Tibial nerve (tissue), 4 donors: ENCODE results near the gene TTC21A. TPM values are rescaled to one million over a fixed set of nuclear protein-coding genes. Genes with fewer than 3 reads are reported as not detected.

Experiments
- DNase-seq, 2 donors: peaks; one replicate each; pipeline ENCODE4 v3.0.0-alpha.2; 2019; ENCODE audit warnings: low spot score in 2 of 2
- H3K27ac ChIP-seq, 4 donors: fragments of 200-600 bp; sonication (generic) in 3 of 4; one replicate each; pipeline ENCODE4 v1.5.1; 2017 to 2019; ENCODE audit warnings: mild to moderate bottlenecking in 1 of 4
- H3K27me3 ChIP-seq, 2 donors: fragments of 200-600 bp; sonication (generic) in 1 of 2; one replicate each; pipeline versions ENCODE4 v1.5.1 to v1.6.0; 2017 to 2019
- H3K36me3 ChIP-seq, 3 donors: fragments of 200-600 bp; sonication (generic); one replicate each; pipeline ENCODE4 v1.5.1; 2018 to 2019
- H3K4me1 ChIP-seq, 4 donors: fragments of 200-600 bp; sonication (generic) in 3 of 4; one replicate each; pipeline ENCODE4 v1.5.1; 2017 to 2019
- H3K4me3 ChIP-seq, 4 donors: fragments of 200-600 bp; sonication (generic) in 3 of 4; one replicate each; pipeline ENCODE4 v1.5.1; 2017 to 2019; ENCODE audit warnings: mild to moderate bottlenecking in 1 of 4, moderate library complexity in 1 of 4
- H3K9me3 ChIP-seq, 4 donors: fragments of 200-600 bp; sonication (generic) in 3 of 4; one replicate each; pipeline ENCODE4 v1.5.1; 2017 to 2019
- EP300 ChIP-seq, 2 donors: sonication (generic); formaldehyde crosslinking; IDR thresholded peaks; one replicate each; pipeline ENCODE4 v1.6.1; 2017; ENCODE audit warnings: antibody characterized with exemption in 2 of 2, mild to moderate bottlenecking in 1 of 2
- POLR2A ChIP-seq, 2 donors: fragments of 450-650 bp; IDR thresholded peaks; one replicate each; pipeline ENCODE4 v1.6.1; 2017; ENCODE audit warnings: antibody characterized with exemption in 2 of 2, mild to moderate bottlenecking in 2 of 2, moderate library complexity in 2 of 2
- WGBS, 2 donors: methylation state at CpG; one replicate each; pipeline ENCODE4 v1.1.5; 2018; 5-methylcytosine and 5-hydroxymethylcytosine counted together
- total RNA-seq, 4 donors: library from RNA; depleted of rRNA; stranded (reverse); fragments of >200 nt; gene quantifications; one replicate each; pipeline ENCODE4 v1.1.0, GENCODE V29; 2016
- TF ChIP-seq, protein P1 (sequence below), 5 experiments: fragments of 200-600 bp in 3 of 5; fragments of 450-650 bp in 2 of 5; sonication (generic) in 3 of 5; IDR thresholded peaks; one replicate each; pipeline ENCODE4 v1.5.1; 2016 to 2019; ENCODE audit warnings: antibody characterized with exemption in 5 of 5, mild to moderate bottlenecking in 3 of 5, moderate library complexity in 2 of 5

The TTC21A gene
- total RNA-seq, 4 donors from 2014 or later: 11.5 to 21.6 (median 12.8) TPM

DNA sequence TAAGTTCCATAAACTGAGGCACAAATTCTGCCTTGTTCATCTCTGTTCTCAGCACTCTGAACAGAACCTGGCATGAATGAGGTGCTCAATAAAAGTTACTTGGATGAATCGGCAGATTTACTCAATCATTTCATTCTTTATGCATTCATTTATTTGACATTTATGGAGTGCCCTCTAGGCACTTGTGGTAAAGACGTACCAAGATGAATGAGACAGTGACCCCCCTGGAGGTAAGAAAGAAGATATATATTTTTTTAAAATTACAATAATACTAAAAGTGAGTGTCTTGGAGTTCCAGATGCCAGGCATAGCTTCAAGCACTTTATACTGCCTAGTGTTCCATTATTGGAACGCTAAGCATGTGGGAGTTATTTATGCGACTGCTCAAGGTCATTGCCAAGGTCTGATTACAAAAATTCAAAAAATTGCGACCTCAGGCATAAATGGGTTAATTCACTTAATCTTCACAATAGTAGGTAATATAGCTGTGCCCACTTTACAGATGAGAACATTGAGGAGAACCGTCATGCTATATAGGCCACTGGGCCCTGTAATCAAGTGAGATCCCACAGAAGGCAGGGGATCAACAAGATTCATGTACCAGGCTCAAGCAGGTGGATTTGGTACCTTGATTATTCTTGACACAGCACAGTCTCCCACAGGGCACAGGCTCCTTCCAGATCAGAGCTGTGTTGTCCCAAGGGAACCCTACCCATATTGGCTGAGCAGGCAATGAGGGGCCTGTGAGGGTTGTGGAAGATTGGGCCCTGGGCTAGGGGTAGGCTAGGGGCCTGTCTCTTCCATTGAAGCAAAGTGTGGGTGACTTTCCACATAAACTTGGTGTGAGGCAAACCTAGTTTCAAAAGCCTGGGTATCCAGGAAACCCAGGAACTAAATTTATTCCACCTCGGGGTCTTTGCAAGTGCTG lies 74.2 kb downstream of the TTC21A start:
- no peak for DNase-seq
- Histone ChIP-seq H3K9me3 (no peaks in the 10 kb centered on the region), H3K4me3 (peak overlapping the region in 1 of 4 donors; percentile 33), H3K27ac (peak overlapping the region; percentile 53 to 97 (median 78)), H3K36me3 (no peaks in the 10 kb centered on the region), H3K4me1 (peaks cover 0 to 59% (median 25%) of the 10 kb centered on the region in 4 donors), H3K27me3 (no peaks in the 10 kb centered on the region)
- TF ChIP-seq, protein P1, sequence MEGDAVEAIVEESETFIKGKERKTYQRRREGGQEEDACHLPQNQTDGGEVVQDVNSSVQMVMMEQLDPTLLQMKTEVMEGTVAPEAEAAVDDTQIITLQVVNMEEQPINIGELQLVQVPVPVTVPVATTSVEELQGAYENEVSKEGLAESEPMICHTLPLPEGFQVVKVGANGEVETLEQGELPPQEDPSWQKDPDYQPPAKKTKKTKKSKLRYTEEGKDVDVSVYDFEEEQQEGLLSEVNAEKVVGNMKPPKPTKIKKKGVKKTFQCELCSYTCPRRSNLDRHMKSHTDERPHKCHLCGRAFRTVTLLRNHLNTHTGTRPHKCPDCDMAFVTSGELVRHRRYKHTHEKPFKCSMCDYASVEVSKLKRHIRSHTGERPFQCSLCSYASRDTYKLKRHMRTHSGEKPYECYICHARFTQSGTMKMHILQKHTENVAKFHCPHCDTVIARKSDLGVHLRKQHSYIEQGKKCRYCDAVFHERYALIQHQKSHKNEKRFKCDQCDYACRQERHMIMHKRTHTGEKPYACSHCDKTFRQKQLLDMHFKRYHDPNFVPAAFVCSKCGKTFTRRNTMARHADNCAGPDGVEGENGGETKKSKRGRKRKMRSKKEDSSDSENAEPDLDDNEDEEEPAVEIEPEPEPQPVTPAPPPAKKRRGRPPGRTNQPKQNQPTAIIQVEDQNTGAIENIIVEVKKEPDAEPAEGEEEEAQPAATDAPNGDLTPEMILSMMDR (IDR thresholded peaks at IDR 0.05): no peak
- TF ChIP-seq POLR2A (IDR thresholded peaks at IDR 0.05) (no peak), EP300 (IDR thresholded peaks at IDR 0.05) (no peak)
- WGBS, 2 donors: 71 to 81% methylated on average over 7 of the region's 7 CpGs

DNA sequence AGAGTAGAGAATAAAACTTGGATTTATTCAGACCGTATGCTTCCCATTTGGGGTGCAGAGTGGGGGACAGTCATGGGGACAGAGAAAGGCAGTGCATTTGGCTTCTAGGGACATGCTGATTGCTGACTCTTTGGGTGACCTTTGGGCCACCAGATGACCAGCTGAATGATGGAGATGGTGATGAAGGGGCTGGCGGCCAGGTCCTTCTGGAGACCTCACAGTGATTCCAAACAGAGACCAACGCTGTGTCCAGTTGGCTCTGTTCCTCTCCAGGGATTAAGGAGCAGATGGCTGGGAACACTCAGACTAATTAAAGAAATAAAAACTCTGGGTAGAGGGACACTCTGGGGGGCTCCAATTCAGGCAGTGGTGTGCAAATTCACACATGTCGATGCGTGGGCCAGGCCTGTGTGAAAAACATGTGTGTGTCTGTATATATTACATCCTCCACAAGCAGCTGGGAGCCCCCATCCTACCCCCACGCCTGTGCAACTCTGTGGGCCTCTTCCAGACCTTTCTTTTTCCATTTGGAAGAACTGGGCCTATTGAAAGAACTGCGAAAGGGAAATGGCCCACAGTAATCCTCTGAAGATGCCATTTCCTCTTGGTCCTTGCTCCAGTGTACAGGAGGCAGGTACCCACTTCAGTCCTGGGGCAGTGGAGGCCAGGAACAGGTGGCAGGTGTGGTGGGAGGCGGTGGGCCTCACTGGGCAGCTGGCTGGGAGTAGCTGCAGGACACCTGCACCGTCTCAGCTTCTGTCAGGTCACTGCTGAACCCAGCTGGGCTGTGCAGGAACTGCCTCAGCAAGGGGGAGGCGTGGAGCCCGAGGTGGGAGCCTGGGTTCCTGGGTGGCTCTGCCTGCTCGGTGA lies 76.0 kb downstream of the TTC21A start:
- peak overlapping the region in 2 of 4 donors; percentile 93 to 97 for H3K27ac ChIP-seq
- no peaks in the 10 kb centered on the region for H3K9me3 ChIP-seq
- no peaks in the 10 kb centered on the region for H3K27me3 ChIP-seq
- no peak overlapping the region for H3K4me3 ChIP-seq
- H3K4me1 ChIP-seq: peaks cover 0 to 47% (median 14%) of the 10 kb centered on the region in 4 donors
- 81% methylated on average over 10 to 12 of the region's 12 CpGs for WGBS, 2 donors
- DNase-seq: no peak
- TF ChIP-seq EP300 (IDR thresholded peaks at IDR 0.05): no peak
- no peak for TF ChIP-seq POLR2A (IDR thresholded peaks at IDR 0.05)
- TF ChIP-seq, protein P1 (IDR thresholded peaks at IDR 0.05): no peak
- no peaks in the 10 kb centered on the region for H3K36me3 ChIP-seq

DNA sequence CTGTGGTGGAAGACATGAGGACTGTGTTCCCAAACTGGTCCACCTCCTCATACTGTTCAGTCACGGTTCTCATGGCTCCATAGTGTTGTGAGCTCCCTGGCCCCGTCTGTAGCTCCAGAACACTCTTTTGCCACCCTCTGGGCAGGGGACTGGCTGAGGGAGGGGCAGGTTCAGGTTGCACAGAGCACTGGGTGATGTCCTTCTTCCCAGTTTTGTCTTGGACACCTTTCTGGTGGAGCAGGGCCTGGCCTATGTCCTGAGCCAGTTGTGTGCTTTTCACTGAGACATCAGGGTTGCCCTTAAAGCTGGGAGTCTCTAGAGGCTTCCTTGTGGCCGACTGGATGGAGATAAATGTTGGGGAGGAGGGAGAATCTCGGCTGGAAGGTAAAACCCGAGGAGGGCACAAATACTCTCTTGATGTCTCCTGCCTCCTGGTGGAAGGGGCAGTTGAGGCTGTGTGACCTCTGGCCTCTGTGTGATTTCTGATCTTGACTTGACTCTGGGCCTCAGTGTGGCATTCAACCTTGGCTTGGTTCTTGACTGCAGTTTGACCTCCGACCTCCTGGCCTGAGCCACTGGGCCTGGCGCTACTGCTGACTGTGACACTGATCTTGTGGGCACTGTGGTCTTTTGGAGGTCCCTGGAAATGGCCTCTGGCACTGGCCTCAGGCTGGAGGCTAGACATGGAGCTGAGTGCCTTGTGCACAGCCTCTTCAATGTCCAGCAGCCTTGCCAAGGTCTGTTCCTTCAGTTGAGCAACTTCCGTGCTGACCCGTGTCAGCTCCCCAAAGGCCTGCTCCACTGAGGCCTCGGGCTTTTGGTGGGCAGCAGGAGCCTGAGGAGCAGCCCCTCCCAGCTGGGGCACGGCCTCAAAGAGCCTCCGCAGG lies 76.8 kb downstream of the TTC21A start:
- Histone ChIP-seq H3K27me3 (no peaks in the 10 kb centered on the region), H3K9me3 (no peaks in the 10 kb centered on the region), H3K27ac (no peak overlapping the region), H3K36me3 (no peaks in the 10 kb centered on the region), H3K4me1 (peaks cover 0 to 38% (median 9%) of the 10 kb centered on the region in 4 donors), H3K4me3 (no peak overlapping the region)
- TF ChIP-seq, protein P1 (IDR thresholded peaks at IDR 0.05): no peak
- TF ChIP-seq EP300 (IDR thresholded peaks at IDR 0.05) (no peak), POLR2A (IDR thresholded peaks at IDR 0.05) (no peak)
- DNase-seq: no peak
- 63 to 84% methylated on average over 9 to 12 of the region's 12 CpGs for WGBS, 2 donors

DNA sequence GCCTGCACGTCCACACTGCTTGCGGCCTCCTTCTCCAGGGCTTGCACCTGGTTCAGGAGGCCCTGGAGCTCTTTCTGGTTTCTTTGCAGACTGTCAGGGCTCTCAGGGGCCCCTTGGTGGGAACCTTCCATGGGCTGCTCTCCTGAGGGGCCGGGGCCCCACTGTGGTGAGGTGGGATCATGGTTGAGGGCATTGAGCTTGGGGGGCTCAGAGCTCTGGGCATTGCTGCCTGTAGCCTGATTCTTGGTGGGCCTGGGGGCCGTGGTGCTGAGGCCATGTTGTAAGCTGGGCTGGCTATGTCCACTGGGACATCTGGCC lies 77.4 kb downstream of the TTC21A start:
- Histone ChIP-seq H3K9me3 (no peaks in the 10 kb centered on the region), H3K4me1 (peaks cover 0 to 35% (median 5%) of the 10 kb centered on the region in 4 donors), H3K36me3 (no peaks in the 10 kb centered on the region), H3K27ac (no peak overlapping the region), H3K4me3 (no peak overlapping the region), H3K27me3 (no peaks in the 10 kb centered on the region)
- TF ChIP-seq EP300 (IDR thresholded peaks at IDR 0.05) (no peak), POLR2A (IDR thresholded peaks at IDR 0.05) (no peak)
- TF ChIP-seq, protein P1 (IDR thresholded peaks at IDR 0.05): no peak
- no peak for DNase-seq
- 75 to 100% methylated on average over 1 to 3 of the region's 4 CpGs for WGBS, 2 donors
